LNCAP (cell line): ENCODE data around the gene PLXNB3.

Source experiments
- CTCF ChIP-seq: fragments of 450-650 bp; IDR thresholded peaks from 2 replicates; pipeline ENCODE4 v1.5.1; 2017; ENCODE audit warnings: mild to moderate bottlenecking

Gene PLXNB3

GRCh38 chrX:153774576-153775292 is 10.7 kb downstream of the PLXNB3 start:
- TF ChIP-seq CTCF, result no peak

GRCh38 chrX:153775293-153776119 is 11.5 kb downstream of the PLXNB3 start:
- TF ChIP-seq CTCF, result no peak

GRCh38 chrX:153776120-153776599 is 12.1 kb downstream of the PLXNB3 start:
- no peak for TF ChIP-seq CTCF

GRCh38 chrX:153776611-153777045 is 12.6 kb downstream of the PLXNB3 start:
- TF ChIP-seq CTCF, result no peak

GRCh38 chrX:153777261-153778090 is 13.4 kb downstream of the PLXNB3 start:
- TF ChIP-seq CTCF, result no peak

- no peak for TF ChIP-seq CTCF
Observed at GRCh38 chrX:153778181-153778580, 14.1 kb downstream of the PLXNB3 start.

- peak; percentile 22; the same call in 1 of the 2 replicates for TF ChIP-seq CTCF
Observed at GRCh38 chrX:153778684-153779101, 14.6 kb downstream of the PLXNB3 start.
